Panc1 (cell line): Measurements from ENCODE around the gene ITPR3.

Experiments
- CTCF ChIP-seq: fragments of 450-650 bp; IDR thresholded peaks from 2 replicates; pipeline ENCODE4 v1.5.1; 2017; ENCODE audit warnings: mild to moderate bottlenecking
- POLR2AphosphoS5 ChIP-seq: IDR thresholded peaks from 2 replicates; pipeline ENCODE4 v1.6.1; 2012; ENCODE audit warnings: mild to moderate bottlenecking, low read depth, low read length, moderate library complexity
- SIN3A ChIP-seq: IDR thresholded peaks from 2 replicates; pipeline ENCODE4 v1.6.1; 2012; ENCODE audit warnings: low read depth, mild to moderate bottlenecking, low read length, moderate library complexity, borderline replicate concordance; ENCODE audit not compliant: insufficient read depth
- TCF7L2 ChIP-seq: IDR thresholded peaks from 2 replicates; pipeline ENCODE4 v1.6.1; 2011; ENCODE audit warnings: mild to moderate bottlenecking, low read depth, low read length, inconsistent platforms

GRCh38 chr6:33633084-33633461, 12.0 kb downstream of the ITPR3 start:
- TF ChIP-seq CTCF: no peak
- no peak for TF ChIP-seq TCF7L2
- TF ChIP-seq SIN3A: no peak
- no peak for TF ChIP-seq POLR2AphosphoS5
